MCF 10A (cell line): ENCODE data around the gene OR52A5. TPM values are rescaled to one million over a fixed set of nuclear protein-coding genes. Genes with fewer than 3 reads are reported as not detected.

ENCODE experiments used
- BruUV-seq: library from RNA; stranded (reverse); fragments of 400-500 nt; replicated peaks from 2 replicates; lab custom pipeline; 2021; lab: Mats Ljungman, UMichigan
- CTCF ChIA-PET: fragments of 300-600 bp; sonication (Branson Sonifier 250); formaldehyde crosslinking; extraction: SDS; loops from one replicate; lab custom pipeline; 2021; ENCODE audit warnings: antibody characterized with exemption, inconsistent platforms; lab: Yijun Ruan, JAX
- POLR2A ChIA-PET: fragments of 300-600, 350-650 bp; sonication (Branson Sonifier 250); formaldehyde crosslinking; extraction: SDS; loops from one replicate; lab custom pipeline; 2020; ENCODE audit warnings: antibody characterized with exemption, inconsistent platforms; lab: Yijun Ruan, JAX
- DNase-seq: peaks from one replicate; pipeline ENCODE4 v3.0.0-alpha.2; 2018; ENCODE audit not compliant: unreplicated experiment
- H3K27ac Mint-ChIP-seq: one replicate; pipeline ENCODE4 v1.8.0; 2022; ENCODE audit warnings: mild to moderate bottlenecking, low read depth, mixed read lengths; ENCODE audit not compliant: unreplicated experiment
- H3K27me3 Mint-ChIP-seq: one replicate; pipeline ENCODE4 v1.8.0; 2022; ENCODE audit warnings: mixed read lengths; ENCODE audit not compliant: insufficient read depth, unreplicated experiment
- H3K36me3 Mint-ChIP-seq: one replicate; pipeline ENCODE4 v1.8.0; 2022; ENCODE audit warnings: mild to moderate bottlenecking, moderate library complexity, mixed read lengths; ENCODE audit not compliant: insufficient read depth, unreplicated experiment
- H3K4me1 Mint-ChIP-seq: one replicate; pipeline ENCODE4 v1.8.0; 2022; ENCODE audit warnings: mixed read lengths; ENCODE audit not compliant: insufficient read depth, unreplicated experiment
- H3K4me3 Mint-ChIP-seq: one replicate; pipeline ENCODE4 v1.8.0; 2022; ENCODE audit warnings: mild to moderate bottlenecking, moderate library complexity, mixed read lengths; ENCODE audit not compliant: unreplicated experiment
- H3K9me3 Mint-ChIP-seq: one replicate; pipeline ENCODE4 v1.8.0; 2022; ENCODE audit warnings: mixed read lengths; ENCODE audit not compliant: unreplicated experiment
- intact Hi-C: fragments of 100-400 bp; cut with micrococcal nuclease; formaldehyde crosslinking; loops from 2 replicates; pipeline ENCODE4 v1.14.1; 2022
- total RNA-seq: library from RNA; stranded (reverse); gene quantifications from 2 replicates; pipeline ENCODE4 v1.2.3, GENCODE V29; 2022
- TF ChIP-seq, protein P1 (sequence below): fragments of 200-600 bp; IDR thresholded peaks from one replicate; pipeline ENCODE4 v1.8.0; 2022; ENCODE audit warnings: antibody characterized with exemption, mild to moderate bottlenecking; ENCODE audit not compliant: unreplicated experiment

OR52A5 gene
- total RNA-seq, 1 experiment from 2014 or later: not detected

DNA sequence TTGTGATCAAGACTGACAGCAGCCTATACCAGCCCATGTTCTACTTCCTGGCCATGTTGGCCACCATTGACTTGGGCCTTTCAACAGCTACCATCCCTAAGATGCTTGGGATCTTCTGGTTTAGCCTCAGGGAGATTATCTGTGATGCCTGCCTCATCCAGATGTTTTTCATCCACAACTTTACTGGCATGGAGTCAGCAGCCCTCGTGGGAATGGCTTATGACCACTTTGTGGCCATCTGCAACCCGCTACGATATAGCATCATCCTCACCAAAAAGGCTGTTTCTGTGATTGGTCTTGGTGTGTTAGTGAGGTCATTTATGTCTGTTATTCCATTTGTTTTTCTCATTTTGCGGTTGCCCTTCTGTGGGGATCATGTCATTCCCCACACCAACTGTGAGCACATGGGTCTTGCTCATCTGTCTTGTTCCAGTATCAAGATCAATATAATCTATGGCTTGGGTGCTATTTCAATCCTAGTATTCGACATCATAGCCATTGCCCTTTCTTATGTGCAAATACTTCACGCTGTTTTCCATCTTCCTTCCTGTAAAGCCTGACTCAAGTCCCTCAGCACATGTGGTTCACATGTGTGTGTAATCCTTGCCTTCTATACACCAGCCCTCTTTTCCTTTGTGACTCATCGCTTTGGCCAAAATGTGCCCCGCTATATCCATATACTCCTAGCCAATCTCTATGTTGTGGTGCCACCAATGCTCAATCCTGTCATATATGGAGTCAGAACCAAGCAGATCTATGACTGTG, 45.2 kb downstream of the OR52A5 start:
- no peak overlapping the region for H3K27ac Mint-ChIP-seq
- H3K4me3 Mint-ChIP-seq: no peak overlapping the region
- H3K9me3 Mint-ChIP-seq: no peaks in the 10 kb centered on the region
- DNase-seq: no peak
- peaks cover 59% of the 10 kb centered on the region for H3K27me3 Mint-ChIP-seq
- TF ChIP-seq, protein P1, sequence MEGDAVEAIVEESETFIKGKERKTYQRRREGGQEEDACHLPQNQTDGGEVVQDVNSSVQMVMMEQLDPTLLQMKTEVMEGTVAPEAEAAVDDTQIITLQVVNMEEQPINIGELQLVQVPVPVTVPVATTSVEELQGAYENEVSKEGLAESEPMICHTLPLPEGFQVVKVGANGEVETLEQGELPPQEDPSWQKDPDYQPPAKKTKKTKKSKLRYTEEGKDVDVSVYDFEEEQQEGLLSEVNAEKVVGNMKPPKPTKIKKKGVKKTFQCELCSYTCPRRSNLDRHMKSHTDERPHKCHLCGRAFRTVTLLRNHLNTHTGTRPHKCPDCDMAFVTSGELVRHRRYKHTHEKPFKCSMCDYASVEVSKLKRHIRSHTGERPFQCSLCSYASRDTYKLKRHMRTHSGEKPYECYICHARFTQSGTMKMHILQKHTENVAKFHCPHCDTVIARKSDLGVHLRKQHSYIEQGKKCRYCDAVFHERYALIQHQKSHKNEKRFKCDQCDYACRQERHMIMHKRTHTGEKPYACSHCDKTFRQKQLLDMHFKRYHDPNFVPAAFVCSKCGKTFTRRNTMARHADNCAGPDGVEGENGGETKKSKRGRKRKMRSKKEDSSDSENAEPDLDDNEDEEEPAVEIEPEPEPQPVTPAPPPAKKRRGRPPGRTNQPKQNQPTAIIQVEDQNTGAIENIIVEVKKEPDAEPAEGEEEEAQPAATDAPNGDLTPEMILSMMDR: no peak
- POLR2A ChIA-PET: no interaction called here
- no TSS peak for BruUV-seq
- intact Hi-C loops: loop anchor here (10.0 kb wide), 1 partner anchor 58 kb away; no protein-coding TSS in a partner anchor
- CTCF ChIA-PET: interaction anchor here (0.7 kb wide), 1 partner anchor 649 kb away, joined by 4 read pairs; no protein-coding TSS in a partner anchor
- no peaks in the 10 kb centered on the region for H3K4me1 Mint-ChIP-seq
- no peaks in the 10 kb centered on the region for H3K36me3 Mint-ChIP-seq

DNA sequence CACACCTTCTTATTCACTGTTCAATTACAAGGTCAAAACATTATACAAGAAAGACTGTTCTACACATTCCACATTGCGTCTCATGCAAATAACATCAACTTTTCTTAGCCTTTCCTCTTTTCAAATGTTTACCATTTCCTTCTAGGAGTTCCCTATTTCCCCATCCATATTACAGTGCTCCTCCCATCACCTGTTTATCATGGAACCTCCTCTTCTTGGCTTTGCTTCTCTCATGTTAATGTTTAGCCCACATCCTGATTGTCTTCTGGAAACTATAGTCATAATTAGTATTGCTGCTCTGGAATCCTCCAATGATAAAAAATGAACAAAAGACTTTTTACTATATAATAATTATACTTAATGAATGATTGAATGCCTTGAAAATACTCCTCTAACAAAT, 47.5 kb downstream of the OR52A5 start:
- ChIA-PET CTCF (no interaction called here), POLR2A (no interaction called here)
- H3K36me3 Mint-ChIP-seq: no peaks in the 10 kb centered on the region
- no peak for DNase-seq
- H3K9me3 Mint-ChIP-seq: no peaks in the 10 kb centered on the region
- TF ChIP-seq, protein P1: no peak
- BruUV-seq: no TSS peak
- H3K27ac Mint-ChIP-seq: no peak overlapping the region
- peaks cover 63% of the 10 kb centered on the region for H3K27me3 Mint-ChIP-seq
- H3K4me3 Mint-ChIP-seq: no peak overlapping the region
- no peaks in the 10 kb centered on the region for H3K4me1 Mint-ChIP-seq
- intact Hi-C loops: loop anchor here (10.0 kb wide), 1 partner anchor 56 kb away; no protein-coding TSS in a partner anchor

DNA sequence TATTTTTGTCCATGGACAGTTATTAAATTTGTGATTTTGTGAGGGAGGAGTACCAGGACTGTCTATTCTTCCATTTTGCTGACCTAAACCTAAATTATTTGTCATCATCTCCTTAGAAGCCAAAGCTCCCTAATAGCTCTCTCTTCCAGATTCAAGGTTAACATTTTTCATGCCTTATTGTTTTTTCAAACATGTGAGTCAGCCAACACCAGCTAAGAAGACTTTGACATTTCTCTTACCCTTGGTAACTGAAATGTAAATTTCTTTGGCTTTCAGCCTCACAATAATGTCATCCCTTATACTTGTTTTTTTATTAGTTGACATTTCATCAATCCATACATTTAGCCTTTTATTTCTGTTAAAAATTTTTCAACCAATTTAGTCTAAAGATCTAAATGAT, 49.6 kb downstream of the OR52A5 start:
- POLR2A ChIA-PET: no interaction called here
- TF ChIP-seq, protein P1: no peak
- Mint-ChIP-seq H3K9me3 (no peaks in the 10 kb centered on the region), H3K4me3 (no peak overlapping the region), H3K36me3 (no peaks in the 10 kb centered on the region), H3K4me1 (no peaks in the 10 kb centered on the region), H3K27ac (no peak overlapping the region), H3K27me3 (peaks cover 70% of the 10 kb centered on the region)
- CTCF ChIA-PET: no interaction called here
- intact Hi-C loops: no loop called here
- DNase-seq: no peak
- BruUV-seq: no TSS peak

DNA sequence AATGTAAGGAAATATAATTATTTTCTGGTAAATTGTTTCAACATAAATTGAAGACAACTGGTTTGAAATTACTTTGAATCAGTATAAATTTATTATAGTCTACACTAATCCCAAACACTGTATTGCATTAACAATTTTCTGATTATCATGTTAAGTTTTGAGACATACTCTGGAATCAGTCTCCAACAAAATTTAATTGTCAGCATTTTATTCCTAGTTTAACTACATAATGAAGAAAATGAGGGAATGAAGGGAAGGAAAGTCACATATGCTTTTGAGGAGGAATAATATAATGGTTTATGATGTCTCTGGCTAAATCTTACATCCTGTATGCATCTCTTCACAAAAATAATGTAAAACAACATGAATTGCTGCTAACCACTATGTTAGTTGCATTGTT, 54.6 kb downstream of the OR52A5 start:
- H3K36me3 Mint-ChIP-seq: no peaks in the 10 kb centered on the region
- TF ChIP-seq, protein P1: no peak
- H3K4me3 Mint-ChIP-seq: no peak overlapping the region
- CTCF ChIA-PET: no interaction called here
- intact Hi-C loops: no loop called here
- H3K27ac Mint-ChIP-seq: no peak overlapping the region
- no peak for DNase-seq
- H3K4me1 Mint-ChIP-seq: no peaks in the 10 kb centered on the region
- POLR2A ChIA-PET: no interaction called here
- BruUV-seq: no TSS peak
- H3K27me3 Mint-ChIP-seq: peaks cover 71% of the 10 kb centered on the region
- H3K9me3 Mint-ChIP-seq: no peaks in the 10 kb centered on the region
